Measurements from ENCODE around the gene NTF3. TPM values are rescaled to one million over a fixed set of nuclear protein-coding genes. Genes with fewer than 3 reads are reported as not detected.

NTF3 gene
- total RNA-seq, 1 donor from 2014 or later, result 8.9 TPM

- H3K36me3 Mint-ChIP-seq (ENCODE audit: low read depth, unreplicated experiment), result no peaks in the 10 kb centered on the region
- H3K4me2 ChIP-seq (ENCODE audit: low read length), result no peak overlapping the region
- no peaks in the 10 kb centered on the region for H3K9me3 ChIP-seq (ENCODE audit: insufficient read depth, low read depth, low read length)
- no peaks in the 10 kb centered on the region for H3K27me3 ChIP-seq (ENCODE audit: insufficient read depth, low read length)
- H3K9ac ChIP-seq (ENCODE audit: low read length), result no peak overlapping the region
- H3K9me3 Mint-ChIP-seq (ENCODE audit: unreplicated experiment), result no peaks in the 10 kb centered on the region
- FAIRE-seq, result no peak
- H3K27ac ChIP-seq (ENCODE audit: low read depth, low read length), result no peak overlapping the region
- H4K20me1 ChIP-seq (ENCODE audit: insufficient read depth, low read length), result no peaks in the 10 kb centered on the region
- no peaks in the 10 kb centered on the region for H3K4me1 ChIP-seq (ENCODE audit: insufficient read depth, low read length)
- no peaks in the 10 kb centered on the region for H3K4me1 Mint-ChIP-seq (ENCODE audit: low read depth, unreplicated experiment)
- H3K79me2 ChIP-seq (ENCODE audit: insufficient read depth, low read length), result no peaks in the 10 kb centered on the region
- H3K36me3 ChIP-seq (ENCODE audit: insufficient read depth, low read length), result no peaks in the 10 kb centered on the region
- no peak overlapping the region for H3K4me3 Mint-ChIP-seq (ENCODE audit: unreplicated experiment)
- no peak overlapping the region for H2AFZ ChIP-seq (ENCODE audit: low read depth, low read length)
- TF ChIP-seq EZH2 (IDR thresholded peaks at IDR 0.05; ENCODE audit: insufficient read depth, low read length), result no peak
- no peak for TF ChIP-seq CTCF (IDR thresholded peaks at IDR 0.05; ENCODE audit: insufficient read depth, low read depth, low read length)
- H3K27ac Mint-ChIP-seq (ENCODE audit: unreplicated experiment), result no peak overlapping the region
- no peak for DNase-seq (ENCODE audit: low read depth)
- H3K27me3 Mint-ChIP-seq (ENCODE audit: low read depth, unreplicated experiment), result peaks cover 2% of the 10 kb centered on the region
- H3K4me3 ChIP-seq (ENCODE audit: insufficient read depth, low read depth, low read length), result no peak overlapping the region
Measured at GRCh38 chr12:5416571-5416970, 15.3 kb upstream of the NTF3 start.

DNA sequence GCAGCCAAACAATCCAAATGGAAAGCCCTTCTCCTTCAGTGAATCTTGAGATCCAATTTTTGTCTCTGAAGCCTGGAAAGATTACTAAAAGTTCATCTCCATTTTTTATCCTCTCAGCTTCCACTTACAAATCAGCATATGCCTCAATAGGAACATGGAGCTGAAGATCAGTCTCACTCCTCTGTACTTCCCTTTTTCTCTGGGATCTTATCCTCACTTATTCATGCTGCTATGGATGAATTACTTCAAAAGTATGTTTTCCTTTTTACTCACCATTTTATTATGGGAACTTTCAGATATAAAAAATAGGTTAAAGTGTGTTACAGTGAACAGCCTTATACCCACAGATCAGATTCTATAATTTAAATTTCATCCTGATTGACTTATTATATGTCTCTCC, 14.4 kb upstream of the NTF3 start:
- no peak overlapping the region for H2AFZ ChIP-seq (ENCODE audit: low read depth, low read length)

More for the DNA sequence above, 14.4 kb upstream of the NTF3 start:
- H3K36me3 ChIP-seq (ENCODE audit: insufficient read depth, low read length), result no peaks in the 10 kb centered on the region
- no peaks in the 10 kb centered on the region for H3K4me1 ChIP-seq (ENCODE audit: insufficient read depth, low read length)
- no peaks in the 10 kb centered on the region for H3K9me3 Mint-ChIP-seq (ENCODE audit: unreplicated experiment)
- no peaks in the 10 kb centered on the region for H3K9me3 ChIP-seq (ENCODE audit: insufficient read depth, low read depth, low read length)
- no peak overlapping the region for H3K27ac Mint-ChIP-seq (ENCODE audit: unreplicated experiment)
- no peaks in the 10 kb centered on the region for H3K79me2 ChIP-seq (ENCODE audit: insufficient read depth, low read length)
- H3K27me3 Mint-ChIP-seq (ENCODE audit: low read depth, unreplicated experiment), result peaks cover 7% of the 10 kb centered on the region
- FAIRE-seq (no peak), DNase-seq (ENCODE audit: low read depth) (peak; percentile 32)
- H3K27me3 ChIP-seq (ENCODE audit: insufficient read depth, low read length), result peaks cover 4% of the 10 kb centered on the region
- H3K27ac ChIP-seq (ENCODE audit: low read depth, low read length), result peak overlapping the region; percentile 27
- no peaks in the 10 kb centered on the region for H3K4me1 Mint-ChIP-seq (ENCODE audit: low read depth, unreplicated experiment)
- no peak overlapping the region for H3K4me3 Mint-ChIP-seq (ENCODE audit: unreplicated experiment)
- H3K9ac ChIP-seq (ENCODE audit: low read length), result no peak overlapping the region
- H3K36me3 Mint-ChIP-seq (ENCODE audit: low read depth, unreplicated experiment), result no peaks in the 10 kb centered on the region
- no peaks in the 10 kb centered on the region for H4K20me1 ChIP-seq (ENCODE audit: insufficient read depth, low read length)
- TF ChIP-seq CTCF (IDR thresholded peaks at IDR 0.05; ENCODE audit: insufficient read depth, low read depth, low read length) (no peak), EZH2 (IDR thresholded peaks at IDR 0.05; ENCODE audit: insufficient read depth, low read length) (no peak)
- peak overlapping the region; percentile 9 for H3K4me2 ChIP-seq (ENCODE audit: low read length)
- no peak overlapping the region for H3K4me3 ChIP-seq (ENCODE audit: insufficient read depth, low read depth, low read length)

Measured in astrocyte (in vitro differentiated cells and primary cell).